ENCODE data around the gene OSBPL2.

Gene OSBPL2

DNA sequence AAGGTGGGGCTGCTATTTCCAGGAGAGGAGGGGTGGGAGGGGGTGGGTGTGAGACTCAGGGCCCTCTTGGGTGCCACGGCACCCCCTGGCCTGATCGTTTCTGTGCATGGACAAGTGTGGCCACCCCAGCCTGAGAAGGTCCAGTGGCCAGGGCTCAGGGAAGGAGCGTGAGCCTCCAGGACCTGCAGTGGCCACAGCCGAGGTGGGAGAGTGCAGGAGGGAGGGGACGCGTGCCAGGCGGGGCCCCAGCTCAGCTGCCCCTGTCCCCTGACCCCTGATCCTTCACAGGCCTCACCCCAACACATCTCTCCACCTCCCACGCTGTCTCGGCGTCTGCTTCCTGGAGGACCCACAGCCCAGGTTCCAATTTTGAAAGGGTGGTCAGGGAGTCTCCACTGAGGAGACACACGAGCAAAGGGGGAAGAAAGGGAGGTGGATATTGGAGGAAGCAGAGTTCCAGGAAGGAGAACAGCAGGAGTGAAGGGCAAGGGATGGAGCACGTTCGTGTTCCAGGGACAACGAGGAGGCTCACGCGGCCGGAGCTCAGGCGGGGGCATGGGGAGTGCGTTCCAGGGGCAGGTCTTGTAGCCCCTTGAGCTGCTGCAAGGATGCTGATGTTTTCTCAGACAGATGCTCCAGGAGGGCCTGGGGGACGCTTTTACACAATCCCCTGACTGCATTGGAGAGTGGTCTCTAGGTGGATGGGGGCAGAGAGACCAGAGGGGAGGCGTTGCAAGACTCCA is 14.0 kb upstream of the OSBPL2 start:
- no peak for DNase-seq (ENCODE audit: extremely low read depth, low read depth)
- TF ChIP-seq, protein P1, sequence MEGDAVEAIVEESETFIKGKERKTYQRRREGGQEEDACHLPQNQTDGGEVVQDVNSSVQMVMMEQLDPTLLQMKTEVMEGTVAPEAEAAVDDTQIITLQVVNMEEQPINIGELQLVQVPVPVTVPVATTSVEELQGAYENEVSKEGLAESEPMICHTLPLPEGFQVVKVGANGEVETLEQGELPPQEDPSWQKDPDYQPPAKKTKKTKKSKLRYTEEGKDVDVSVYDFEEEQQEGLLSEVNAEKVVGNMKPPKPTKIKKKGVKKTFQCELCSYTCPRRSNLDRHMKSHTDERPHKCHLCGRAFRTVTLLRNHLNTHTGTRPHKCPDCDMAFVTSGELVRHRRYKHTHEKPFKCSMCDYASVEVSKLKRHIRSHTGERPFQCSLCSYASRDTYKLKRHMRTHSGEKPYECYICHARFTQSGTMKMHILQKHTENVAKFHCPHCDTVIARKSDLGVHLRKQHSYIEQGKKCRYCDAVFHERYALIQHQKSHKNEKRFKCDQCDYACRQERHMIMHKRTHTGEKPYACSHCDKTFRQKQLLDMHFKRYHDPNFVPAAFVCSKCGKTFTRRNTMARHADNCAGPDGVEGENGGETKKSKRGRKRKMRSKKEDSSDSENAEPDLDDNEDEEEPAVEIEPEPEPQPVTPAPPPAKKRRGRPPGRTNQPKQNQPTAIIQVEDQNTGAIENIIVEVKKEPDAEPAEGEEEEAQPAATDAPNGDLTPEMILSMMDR (IDR thresholded peaks at IDR 0.05; ENCODE audit: low read depth, low read length) = no peak

DNA sequence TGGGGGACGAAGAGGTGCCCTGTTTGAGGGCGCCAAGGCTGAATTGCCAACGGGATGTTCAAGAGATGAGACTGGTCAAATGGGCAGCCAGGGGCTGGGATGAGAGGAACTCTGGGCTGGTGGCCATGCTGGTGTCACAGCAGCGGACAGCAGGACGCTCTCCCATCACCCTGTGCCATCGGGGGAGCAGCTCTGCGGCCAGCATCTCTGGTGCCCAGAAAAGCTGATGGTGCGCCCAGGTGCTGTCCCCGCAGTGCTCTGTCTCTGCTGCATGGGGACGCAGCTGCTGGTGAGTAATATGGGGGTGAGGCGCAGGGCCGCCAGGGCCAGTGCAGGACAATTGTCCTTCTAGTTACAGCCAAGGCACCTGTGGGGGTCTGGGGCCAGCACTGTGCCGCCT is 13.3 kb upstream of the OSBPL2 start:
- TF ChIP-seq, protein P1 (IDR thresholded peaks at IDR 0.05; ENCODE audit: low read depth, low read length) = no peak
- no peak for DNase-seq (ENCODE audit: extremely low read depth, low read depth)

DNA sequence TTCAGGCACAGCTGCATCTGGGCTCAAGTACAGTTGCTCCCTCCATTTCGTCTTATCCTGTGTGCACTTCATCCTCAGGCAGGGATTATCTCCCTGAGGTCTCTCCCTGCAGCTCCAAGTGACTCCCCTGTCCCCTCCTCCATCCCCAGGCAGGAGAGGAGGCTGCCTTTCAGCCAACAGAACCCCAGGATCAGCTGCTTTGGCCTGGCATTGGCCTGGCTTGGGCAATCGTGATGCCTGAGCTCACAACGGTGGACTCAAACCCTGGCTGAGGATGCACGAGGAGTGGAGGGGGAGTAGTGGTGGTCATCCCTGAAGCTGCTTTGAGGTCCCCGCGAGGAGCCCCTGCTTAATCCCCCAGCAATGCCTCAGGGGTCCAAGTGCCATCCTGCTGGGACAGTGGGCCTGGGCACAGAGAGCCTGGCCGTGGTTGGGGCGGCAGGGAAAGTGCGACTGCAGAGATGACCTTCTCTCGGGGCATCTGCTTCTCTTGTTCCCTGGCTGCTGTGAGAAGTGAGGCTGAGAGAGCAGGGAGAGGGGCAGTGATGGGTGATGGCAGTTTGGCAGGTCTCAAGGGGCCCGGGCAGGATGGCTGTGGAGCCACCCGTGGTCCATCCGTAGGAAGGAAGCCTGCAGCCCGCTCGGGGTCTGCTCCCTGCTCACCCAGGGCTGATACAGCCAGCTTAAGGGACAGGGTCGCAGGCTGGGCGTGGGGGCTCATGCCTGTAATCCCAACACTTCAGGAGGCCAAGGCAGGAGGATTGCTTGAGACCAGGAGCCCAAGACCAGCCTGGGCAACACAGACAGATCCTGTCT is 12.3 kb upstream of the OSBPL2 start:
- TF ChIP-seq, protein P1 (IDR thresholded peaks at IDR 0.05; ENCODE audit: low read depth, low read length) = no peak
- DNase-seq (ENCODE audit: extremely low read depth, low read depth) = no peak

DNA sequence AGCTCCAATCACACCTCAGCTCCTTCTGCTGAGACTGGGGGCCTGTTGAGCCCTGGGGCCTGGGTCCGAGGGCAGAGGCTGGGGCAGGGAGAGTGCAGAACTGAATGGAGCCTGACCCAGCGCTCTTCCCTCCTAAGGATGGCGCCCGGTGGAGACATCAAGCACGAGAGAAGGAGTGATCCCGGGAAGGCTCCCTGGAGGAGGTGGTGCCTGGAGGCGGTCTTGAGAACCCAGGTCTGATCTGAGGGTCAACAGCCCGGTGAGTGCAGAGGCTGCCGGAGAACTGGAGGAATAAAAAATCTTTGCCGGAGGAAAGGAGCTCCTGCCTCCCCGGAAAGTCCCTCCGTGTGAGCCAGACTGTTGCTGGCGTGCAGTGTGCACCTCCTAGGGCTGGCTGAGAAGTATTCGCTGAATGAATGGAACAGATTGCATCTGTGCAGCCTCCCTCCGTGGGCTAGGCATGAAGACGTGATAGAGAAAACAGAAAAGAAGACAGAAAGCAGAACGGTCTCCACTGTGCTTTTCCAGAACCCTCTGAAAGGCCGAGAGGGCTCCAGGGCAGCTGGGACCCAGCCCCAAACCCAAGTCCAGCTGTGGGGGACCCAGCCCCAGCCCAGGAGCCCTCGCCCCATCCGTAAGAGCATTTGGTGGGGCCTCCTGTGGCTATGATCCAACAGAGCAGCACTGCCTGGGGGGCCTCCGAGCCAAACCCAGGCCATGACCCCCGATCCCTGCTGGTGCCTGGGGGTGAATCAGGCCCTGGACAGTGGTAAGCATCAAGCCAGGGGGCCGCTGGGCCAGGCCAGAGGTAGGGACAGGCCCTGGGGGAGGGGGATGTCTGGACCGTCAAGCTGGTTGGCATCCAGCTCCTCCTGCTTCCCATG is 11.4 kb upstream of the OSBPL2 start:
- DNase-seq (ENCODE audit: extremely low read depth, low read depth) = no peak
- TF ChIP-seq, protein P1 (IDR thresholded peaks at IDR 0.05; ENCODE audit: low read depth, low read length) = no peak

DNA sequence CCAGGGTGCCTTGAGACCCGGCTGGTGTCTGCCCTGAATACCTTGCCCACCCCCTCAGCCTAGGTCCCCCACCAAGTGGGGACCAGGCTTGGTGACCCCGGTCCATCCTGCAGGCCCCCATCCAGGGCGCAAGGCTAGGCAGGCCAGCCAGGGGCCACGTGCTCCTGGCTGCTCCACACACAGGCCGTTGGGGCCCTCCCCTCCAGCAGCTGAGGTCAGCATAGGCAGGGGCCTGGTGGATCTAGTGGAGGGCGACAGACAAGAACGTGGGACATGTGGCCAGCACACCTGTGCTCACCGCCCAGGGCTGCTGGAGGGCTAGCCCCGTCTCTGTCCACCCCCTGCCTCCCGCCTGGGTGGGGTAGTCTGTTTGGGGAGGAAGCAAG is 10.7 kb upstream of the OSBPL2 start:
- TF ChIP-seq, protein P1 (IDR thresholded peaks at IDR 0.05; ENCODE audit: low read depth, low read length) = no peak
- DNase-seq (ENCODE audit: extremely low read depth, low read depth) = no peak

DNA sequence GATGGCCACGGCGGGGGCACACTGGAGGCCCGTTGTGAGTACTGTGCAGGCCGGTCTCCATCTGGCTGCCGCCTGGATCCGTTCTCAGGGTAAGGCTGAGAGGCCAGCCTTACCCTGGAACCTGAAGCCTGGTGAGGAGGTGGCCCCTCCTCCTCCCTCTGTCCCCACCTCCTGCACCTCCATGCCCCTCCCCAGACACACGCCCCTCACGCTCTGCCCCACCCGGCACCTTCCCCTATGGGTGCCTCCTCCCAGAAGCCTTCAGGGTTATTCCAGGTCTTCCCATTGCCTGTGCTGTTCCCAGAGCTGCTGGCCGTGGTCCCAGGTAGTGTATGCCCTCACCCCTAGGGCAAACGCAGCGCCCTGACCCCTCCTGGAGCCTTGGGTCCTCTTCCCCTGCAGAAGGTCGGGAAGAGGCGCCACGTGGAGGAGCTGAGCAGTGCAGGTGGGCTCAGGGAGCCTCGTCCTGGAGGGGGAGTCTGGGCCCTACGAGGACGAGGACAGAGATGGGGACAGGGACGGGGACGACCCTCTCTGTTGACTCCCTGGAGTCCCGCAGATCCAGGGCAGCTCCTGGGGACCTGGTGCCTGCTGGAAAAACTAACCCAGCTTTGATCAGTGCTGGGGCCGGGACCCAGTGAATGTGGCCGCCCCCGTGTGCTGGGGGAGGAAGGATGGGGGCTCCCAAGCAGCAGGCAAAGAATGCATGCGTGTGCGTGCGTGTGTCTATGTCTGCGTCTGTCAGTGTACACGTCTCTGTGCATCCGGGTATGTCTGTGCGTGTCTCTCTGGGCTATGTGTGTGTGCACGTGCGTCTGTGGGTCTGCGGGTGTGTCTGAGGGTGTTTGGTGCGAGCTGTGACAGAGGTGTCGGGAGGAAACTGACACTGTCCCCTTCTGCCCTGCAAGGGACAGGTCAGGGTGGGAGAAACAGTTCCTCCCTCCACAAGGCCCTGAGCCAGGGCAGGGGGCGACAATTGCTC is 10.1 kb upstream of the OSBPL2 start:
- TF ChIP-seq, protein P1 (IDR thresholded peaks at IDR 0.05; ENCODE audit: low read depth, low read length) = no peak
- no peak for DNase-seq (ENCODE audit: extremely low read depth, low read depth)

Data from AG09319 (cell line).